B cell (primary cell): ENCODE measurements around the gene TRABD2B. TPM values are rescaled to one million over a fixed set of nuclear protein-coding genes. Genes with fewer than 3 reads are reported as not detected.

ENCODE experiments used
- ATAC-seq: fragments of 200-7000 bp; cut with Tn5 transposase; one replicate; pipeline ENCODE4 v1.10.0; 2021; ENCODE audit warnings: low read depth, mild to moderate bottlenecking, moderate number of reproducible peaks, moderate library complexity
- CTCF ChIA-PET: fragments of 350-600 bp; sonication (Branson Sonifier 250); formaldehyde crosslinking; loops from one replicate; lab custom pipeline; 2021; ENCODE audit warnings: antibody characterized with exemption, inconsistent platforms; lab: Charles Lee
- POLR2A ChIA-PET: fragments of 350-600 bp; sonication (Branson Sonifier 250); formaldehyde crosslinking; loops from one replicate; lab custom pipeline; 2021; ENCODE audit warnings: antibody characterized with exemption; lab: Charles Lee
- DNase-seq: peaks from one replicate; pipeline ENCODE4 v3.0.0; 2013
- H2AFZ ChIP-seq: 2 replicates; pipeline ENCODE4 v1.6.1; 2012; ENCODE audit warnings: mild to moderate bottlenecking, low read depth, low read length; ENCODE audit not compliant: insufficient read depth, poor library complexity, severe bottlenecking
- H3K27ac ChIP-seq, 2 donors: 1 replicate in 1 of 2; 2 replicates in 1 of 2; pipeline ENCODE4 v1.5.1; 2012 to 2013; ENCODE audit warnings: low read length in 2 of 2, mild to moderate bottlenecking in 2 of 2, moderate library complexity in 1 of 2
- H3K27me3 ChIP-seq, 4 experiments: fragments of 200-600 bp in 1 of 4; sonication (generic) in 1 of 4; replicated peaks in 1 of 4; 1 replicate in 2 of 4; 2 replicates in 2 of 4; pipeline versions ENCODE4 v1.6.1 to v1.7.0; 2013 to 2016; ENCODE audit warnings: low read length in 3 of 4, mild to moderate bottlenecking in 2 of 4, mixed read lengths in 1 of 4, moderate library complexity in 1 of 4; ENCODE audit not compliant: insufficient read depth in 4 of 4, control insufficient read depth in 3 of 4; ENCODE audit errors: control extremely low read depth in 1 of 4
- H3K36me3 ChIP-seq, 2 experiments: replicated peaks in 1 of 2; 1 replicate in 1 of 2; 2 replicates in 1 of 2; pipeline versions ENCODE4 v1.6.1 to v1.7.1; 2013; ENCODE audit warnings: low read length in 1 of 2; ENCODE audit not compliant: insufficient read depth in 2 of 2, control insufficient read depth in 1 of 2; ENCODE audit errors: control extremely low read depth in 1 of 2, extremely low read depth in 1 of 2
- H3K4me1 ChIP-seq, 2 donors: fragments of 200-600 bp in 1 of 2; sonication (generic) in 1 of 2; 1 replicate in 1 of 2; 2 replicates in 1 of 2; pipeline versions ENCODE4 v1.5.1 to v1.6.1; 2013 to 2017; ENCODE audit warnings: low read length in 2 of 2; ENCODE audit not compliant: control insufficient read depth in 2 of 2, insufficient read depth in 2 of 2
- H3K4me2 ChIP-seq: replicated peaks from 2 replicates; pipeline ENCODE3; 2012; ENCODE audit warnings: mild to moderate bottlenecking, low read depth, low read length; ENCODE audit not compliant: poor library complexity, severe bottlenecking
- H3K4me3 ChIP-seq, 5 experiments: fragments of 200-600 bp in 1 of 5; sonication (generic) in 1 of 5; 1 replicate in 3 of 5; 2 replicates in 2 of 5; pipeline versions ENCODE4 v1.5.1 to v1.7.0; 2011 to 2016; ENCODE audit warnings: low read length in 4 of 5, mild to moderate bottlenecking in 4 of 5, low read depth in 2 of 5, control low read depth in 1 of 5, moderate library complexity in 1 of 5; ENCODE audit not compliant: insufficient read depth in 1 of 5; ENCODE audit errors: control extremely low read depth in 1 of 5, extremely low read depth in 1 of 5
- H3K79me2 ChIP-seq: fragments of 200-600 bp; sonication (generic); one replicate; pipeline ENCODE4 v1.6.0; 2016; ENCODE audit warnings: low read length; ENCODE audit not compliant: control insufficient read depth, insufficient read depth
- H3K9ac ChIP-seq: fragments of 200-600 bp; sonication (generic); 2 replicates; pipeline ENCODE4 v1.6.1; 2017; ENCODE audit warnings: mild to moderate bottlenecking, low read length, moderate library complexity
- H3K9me3 ChIP-seq, 3 donors: one replicate each; pipeline versions ENCODE4 v1.6.1 to v1.7.1; 2013; ENCODE audit warnings: low read length in 2 of 3; ENCODE audit not compliant: control insufficient read depth in 2 of 3, insufficient read depth in 1 of 3; ENCODE audit errors: control extremely low read depth in 1 of 3
- H4K20me1 ChIP-seq: 2 replicates; pipeline ENCODE4 v1.6.0; 2012; ENCODE audit warnings: mild to moderate bottlenecking, low read length; ENCODE audit not compliant: insufficient read depth, control insufficient read depth, poor library complexity, severe bottlenecking
- H3K27ac Mint-ChIP-seq: one replicate; pipeline ENCODE4 v1.8.0; 2021; ENCODE audit warnings: mixed read lengths
- H3K27me3 Mint-ChIP-seq: one replicate; pipeline ENCODE4 v1.8.0; 2021; ENCODE audit warnings: mixed read lengths
- H3K4me1 Mint-ChIP-seq: one replicate; pipeline ENCODE4 v1.8.0; 2021; ENCODE audit warnings: mixed read lengths
- H3K4me3 Mint-ChIP-seq: one replicate; pipeline ENCODE4 v1.8.0; 2021; ENCODE audit warnings: mixed read lengths
- H3K9me3 Mint-ChIP-seq: one replicate; pipeline ENCODE4 v1.8.0; 2022; ENCODE audit warnings: mixed read lengths; ENCODE audit not compliant: insufficient read depth
- EZH2 ChIP-seq: IDR thresholded peaks from 2 replicates; pipeline ENCODE4 v1.6.1; 2012; ENCODE audit warnings: borderline replicate concordance, low read depth, mild to moderate bottlenecking, moderate library complexity, low read length; ENCODE audit not compliant: insufficient read depth, poor library complexity, severe bottlenecking
- WGBS: methylation state at CpG from one replicate; pipeline ENCODE4 v1.1.5; 2013; ENCODE audit warnings: missing lambda C conversion rate; ENCODE audit not compliant: insufficient coverage; 5-methylcytosine and 5-hydroxymethylcytosine counted together
- intact Hi-C: fragments of 100-400 bp; cut with micrococcal nuclease; formaldehyde crosslinking; loops from one replicate; pipeline ENCODE4 v1.10.0; 2022
- polyA plus RNA-seq: library from polyadenylated mRNA; depleted of rRNA; stranded (reverse); fragments of >200 nt; gene quantifications from 2 replicates; pipeline ENCODE4 v1.2.3, GENCODE V29; 2012
- total RNA-seq, 2 donors: library from RNA; stranded (reverse); fragments of 120-200 nt in 1 of 2; gene quantifications; 1 replicate in 1 of 2; 2 replicates in 1 of 2; pipeline versions ENCODE4 v1.2.3 to v1.2.4, GENCODE V29; 2013 to 2022
- TF ChIP-seq, protein P1 (sequence below): fragments of 200-600 bp; IDR thresholded peaks from one replicate; pipeline ENCODE4 v1.8.0; 2022; ENCODE audit warnings: antibody characterized with exemption, mild to moderate bottlenecking

TRABD2B gene
- total and polyA plus RNA-seq, 2 donors (not counting 1 experiment from before 2014, with no cell fraction given): not detected

DNA sequence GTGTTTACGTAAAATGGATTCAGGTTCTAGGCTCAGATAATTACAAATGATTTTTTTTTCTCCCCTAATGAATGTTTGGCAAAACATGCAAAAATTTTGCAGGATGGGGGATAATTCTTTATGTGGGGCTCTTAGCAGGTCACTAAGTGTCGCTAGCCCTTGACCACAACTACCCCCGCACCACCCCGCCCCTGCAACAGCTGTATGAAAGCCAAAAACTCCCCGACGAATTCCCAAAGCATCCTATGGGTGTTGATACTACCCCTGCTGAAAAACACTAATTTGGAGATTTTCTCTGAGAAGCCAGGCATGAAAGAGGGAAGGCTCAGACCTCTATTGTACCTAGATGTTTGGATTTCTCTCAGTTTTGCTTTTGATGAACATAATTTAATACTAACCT lies 243.0 kb downstream of the TRABD2B start:
- intact Hi-C loops: no loop called here
- CTCF ChIA-PET: interaction anchor here (1.5 kb wide), 1 partner anchor 10 kb away, joined by 3 read pairs; no protein-coding TSS in a partner anchor
- H3K79me2 ChIP-seq: no peaks in the 10 kb centered on the region
- no peaks in the 10 kb centered on the region for H4K20me1 ChIP-seq
- no peak overlapping the region for H3K4me2 ChIP-seq
- H3K27me3 ChIP-seq: peaks cover 0 to 3% (median 0%) of the 10 kb centered on the region in 4 experiments
- no peak for TF ChIP-seq EZH2
- TF ChIP-seq, protein P1, sequence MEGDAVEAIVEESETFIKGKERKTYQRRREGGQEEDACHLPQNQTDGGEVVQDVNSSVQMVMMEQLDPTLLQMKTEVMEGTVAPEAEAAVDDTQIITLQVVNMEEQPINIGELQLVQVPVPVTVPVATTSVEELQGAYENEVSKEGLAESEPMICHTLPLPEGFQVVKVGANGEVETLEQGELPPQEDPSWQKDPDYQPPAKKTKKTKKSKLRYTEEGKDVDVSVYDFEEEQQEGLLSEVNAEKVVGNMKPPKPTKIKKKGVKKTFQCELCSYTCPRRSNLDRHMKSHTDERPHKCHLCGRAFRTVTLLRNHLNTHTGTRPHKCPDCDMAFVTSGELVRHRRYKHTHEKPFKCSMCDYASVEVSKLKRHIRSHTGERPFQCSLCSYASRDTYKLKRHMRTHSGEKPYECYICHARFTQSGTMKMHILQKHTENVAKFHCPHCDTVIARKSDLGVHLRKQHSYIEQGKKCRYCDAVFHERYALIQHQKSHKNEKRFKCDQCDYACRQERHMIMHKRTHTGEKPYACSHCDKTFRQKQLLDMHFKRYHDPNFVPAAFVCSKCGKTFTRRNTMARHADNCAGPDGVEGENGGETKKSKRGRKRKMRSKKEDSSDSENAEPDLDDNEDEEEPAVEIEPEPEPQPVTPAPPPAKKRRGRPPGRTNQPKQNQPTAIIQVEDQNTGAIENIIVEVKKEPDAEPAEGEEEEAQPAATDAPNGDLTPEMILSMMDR: no peak
- H3K27me3 Mint-ChIP-seq: peaks cover 19% of the 10 kb centered on the region
- no peaks in the 10 kb centered on the region for H3K4me1 Mint-ChIP-seq
- H3K4me3 ChIP-seq: no peak overlapping the region
- ATAC-seq: no peak
- WGBS: 100% methylated on average over 2 of the region's 6 CpGs
- H3K4me3 Mint-ChIP-seq: no peak overlapping the region
- no peak overlapping the region for H3K9ac ChIP-seq
- H3K27ac ChIP-seq: no peak overlapping the region
- no peak overlapping the region for H2AFZ ChIP-seq
- DNase-seq: no peak
- POLR2A ChIA-PET: no interaction called here
- no peaks in the 10 kb centered on the region for H3K4me1 ChIP-seq
- H3K9me3 ChIP-seq: no peaks in the 10 kb centered on the region
- H3K9me3 Mint-ChIP-seq: no peaks in the 10 kb centered on the region
- no peaks in the 10 kb centered on the region for H3K36me3 ChIP-seq
- H3K27ac Mint-ChIP-seq: no peak overlapping the region

DNA sequence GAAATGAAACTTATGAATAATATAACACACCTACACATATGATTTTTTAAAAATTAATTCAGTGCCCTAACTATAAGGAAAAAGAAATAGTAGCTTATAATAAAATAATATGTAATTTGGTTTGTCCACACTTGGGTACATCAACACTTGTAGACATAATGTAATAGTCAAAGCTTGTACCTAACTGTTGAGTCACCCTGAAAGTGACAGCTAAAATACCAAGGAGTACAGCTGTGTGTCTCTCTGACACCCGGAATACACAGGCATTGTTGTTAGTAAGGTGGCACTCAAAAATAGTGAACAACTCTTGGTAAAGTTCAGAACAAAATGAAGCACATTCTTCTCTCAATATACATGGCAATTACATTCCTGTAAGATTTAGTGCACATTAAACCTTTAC lies 243.4 kb downstream of the TRABD2B start:
- H3K9me3 ChIP-seq: no peaks in the 10 kb centered on the region
- H3K27me3 ChIP-seq: peaks cover 0 to 3% (median 0%) of the 10 kb centered on the region in 4 experiments
- H3K9ac ChIP-seq: no peak overlapping the region
- H2AFZ ChIP-seq: no peak overlapping the region
- CTCF ChIA-PET: no interaction called here
- Mint-ChIP-seq H3K9me3 (no peaks in the 10 kb centered on the region), H3K4me1 (no peaks in the 10 kb centered on the region), H3K27ac (no peak overlapping the region), H3K4me3 (no peak overlapping the region), H3K27me3 (peaks cover 17% of the 10 kb centered on the region)
- H3K27ac ChIP-seq: no peak overlapping the region
- intact Hi-C loops: no loop called here
- POLR2A ChIA-PET: no interaction called here
- H4K20me1 ChIP-seq: no peaks in the 10 kb centered on the region
- TF ChIP-seq, protein P1: no peak
- no peak for TF ChIP-seq EZH2
- H3K36me3 ChIP-seq: no peaks in the 10 kb centered on the region
- no peak overlapping the region for H3K4me2 ChIP-seq
- H3K79me2 ChIP-seq: no peaks in the 10 kb centered on the region
- H3K4me3 ChIP-seq: no peak overlapping the region
- no peaks in the 10 kb centered on the region for H3K4me1 ChIP-seq
- DNase-seq: no peak
- ATAC-seq: no peak
- no CpG with 5 or more reads among the region's 1 CpG for WGBS
